Stomach (tissue), 4 donors: ENCODE results near the gene ABCB10.

Experiments used
- CTCF ChIP-seq, 7 experiments: fragments of 450-650 bp in 4 of 7; fragments of 200-600 bp in 3 of 7; sonication (generic) in 3 of 7; IDR thresholded peaks; one replicate each; pipeline ENCODE4 v1.5.1; 2016 to 2019; ENCODE audit warnings: antibody characterized with exemption in 7 of 7, control low read depth in 2 of 7, mild to moderate bottlenecking in 1 of 7
- POLR2A ChIP-seq, 4 donors: fragments of 450-650 bp; IDR thresholded peaks; one replicate each; pipeline ENCODE4 v1.6.1; 2016; ENCODE audit warnings: antibody characterized with exemption in 4 of 4, control low read depth in 2 of 4, mild to moderate bottlenecking in 1 of 4, moderate library complexity in 1 of 4
- POLR2AphosphoS5 ChIP-seq, 3 donors: sonication (generic); formaldehyde crosslinking; IDR thresholded peaks; one replicate each; pipeline ENCODE4 v1.6.1; 2016; ENCODE audit warnings: antibody characterized with exemption in 3 of 3

DNA sequence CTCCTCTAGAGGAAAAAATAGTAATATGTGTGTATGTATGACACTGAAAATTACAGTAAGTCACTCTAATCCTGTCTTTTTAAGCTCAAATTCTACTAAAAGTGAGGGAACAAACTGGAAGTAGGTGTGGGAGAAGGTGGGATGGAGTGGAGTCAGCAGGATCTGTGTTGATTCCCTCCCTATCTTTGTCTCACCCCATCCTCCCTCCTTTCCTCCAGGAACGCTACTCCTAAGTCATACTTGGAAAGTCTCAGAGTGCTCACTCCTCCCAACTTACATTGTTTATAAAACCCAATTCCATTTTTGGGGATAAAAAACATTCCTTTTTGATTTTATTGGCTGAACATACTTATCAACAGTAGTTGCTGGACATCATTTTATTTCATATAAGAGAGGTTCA, 35.5 kb downstream of the ABCB10 start:
- TF ChIP-seq POLR2A (IDR thresholded peaks at IDR 0.05) (no peak), CTCF (IDR thresholded peaks at IDR 0.05) (no peak), POLR2AphosphoS5 (IDR thresholded peaks at IDR 0.05) (no peak)
